ENCODE results near the gene ESYT3.

GRCh38 chr3:138433892-138434275 lies 532 bp upstream of the ESYT3 start:
- TF ChIP-seq, protein P1, sequence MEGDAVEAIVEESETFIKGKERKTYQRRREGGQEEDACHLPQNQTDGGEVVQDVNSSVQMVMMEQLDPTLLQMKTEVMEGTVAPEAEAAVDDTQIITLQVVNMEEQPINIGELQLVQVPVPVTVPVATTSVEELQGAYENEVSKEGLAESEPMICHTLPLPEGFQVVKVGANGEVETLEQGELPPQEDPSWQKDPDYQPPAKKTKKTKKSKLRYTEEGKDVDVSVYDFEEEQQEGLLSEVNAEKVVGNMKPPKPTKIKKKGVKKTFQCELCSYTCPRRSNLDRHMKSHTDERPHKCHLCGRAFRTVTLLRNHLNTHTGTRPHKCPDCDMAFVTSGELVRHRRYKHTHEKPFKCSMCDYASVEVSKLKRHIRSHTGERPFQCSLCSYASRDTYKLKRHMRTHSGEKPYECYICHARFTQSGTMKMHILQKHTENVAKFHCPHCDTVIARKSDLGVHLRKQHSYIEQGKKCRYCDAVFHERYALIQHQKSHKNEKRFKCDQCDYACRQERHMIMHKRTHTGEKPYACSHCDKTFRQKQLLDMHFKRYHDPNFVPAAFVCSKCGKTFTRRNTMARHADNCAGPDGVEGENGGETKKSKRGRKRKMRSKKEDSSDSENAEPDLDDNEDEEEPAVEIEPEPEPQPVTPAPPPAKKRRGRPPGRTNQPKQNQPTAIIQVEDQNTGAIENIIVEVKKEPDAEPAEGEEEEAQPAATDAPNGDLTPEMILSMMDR (conservative IDR thresholded peaks at IDR 0.05 in 1 of 2, IDR thresholded peaks at IDR 0.05 in 1 of 2; ENCODE audit: extremely low read depth in 1 of 2, insufficient read depth in 1 of 2, low read depth in 1 of 2, low read length in 2 of 2): no peak
- TF ChIP-seq EZH2 (IDR thresholded peaks at IDR 0.05; ENCODE audit: borderline replicate concordance, low read length): no peak
